Measurements from ENCODE around the gene UBE3C. TPM values are rescaled to one million over a fixed set of nuclear protein-coding genes. Genes with fewer than 3 reads are reported as not detected.

UBE3C gene
- total RNA-seq, 1 experiment from 2014 or later = 84.8 TPM

DNA sequence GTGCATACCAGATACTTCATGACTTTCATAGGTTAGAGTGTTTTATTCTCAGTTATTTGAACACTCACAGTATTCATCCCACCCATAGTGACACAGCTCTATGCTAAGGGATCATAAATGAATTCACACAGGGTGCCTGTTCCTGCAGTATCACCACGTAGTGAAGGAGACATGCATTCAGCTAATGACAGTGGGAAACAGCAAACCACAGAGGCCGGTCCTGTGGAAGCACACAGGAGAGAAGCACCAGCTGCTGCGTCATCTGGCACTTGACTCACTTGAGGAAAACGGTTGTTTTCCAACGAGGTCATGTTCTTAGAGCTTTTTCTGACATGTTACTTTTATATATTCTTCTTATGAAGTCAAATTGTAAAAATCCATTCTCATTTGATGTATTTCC is 73.0 kb downstream of the UBE3C start:
- no peak overlapping the region for H3K9ac ChIP-seq (ENCODE audit: low read length)
- H4K20me1 ChIP-seq (ENCODE audit: insufficient read depth, low read depth, low read length) = no peaks in the 10 kb centered on the region
- H3K27me3 ChIP-seq (ENCODE audit: low read length) = no peaks in the 10 kb centered on the region
- DNase-seq = no peak
- peaks cover 44% of the 10 kb centered on the region for H3K79me2 ChIP-seq (ENCODE audit: low read length)
- H3K9me2 ChIP-seq (replicated peaks; ENCODE audit: insufficient read depth, low read length) = no peaks in the 10 kb centered on the region
- no peak overlapping the region for H3K4me3 ChIP-seq (ENCODE audit: low read length)
- H3K36me3 ChIP-seq (ENCODE audit: insufficient read depth, low read length) = peaks cover 36% of the 10 kb centered on the region; the same call in 1 of the 2 replicates
- H2AFZ ChIP-seq (ENCODE audit: low read length) = no peak overlapping the region
- H3K27ac ChIP-seq (ENCODE audit: low read length) = no peak overlapping the region
- H3K4me1 ChIP-seq (ENCODE audit: low read length) = no peaks in the 10 kb centered on the region
- H3K4me2 ChIP-seq (ENCODE audit: low read depth, low read length, poor library complexity, severe bottlenecking) = no peak overlapping the region
- H3K9me3 ChIP-seq (ENCODE audit: low read length) = no peaks in the 10 kb centered on the region

DNA sequence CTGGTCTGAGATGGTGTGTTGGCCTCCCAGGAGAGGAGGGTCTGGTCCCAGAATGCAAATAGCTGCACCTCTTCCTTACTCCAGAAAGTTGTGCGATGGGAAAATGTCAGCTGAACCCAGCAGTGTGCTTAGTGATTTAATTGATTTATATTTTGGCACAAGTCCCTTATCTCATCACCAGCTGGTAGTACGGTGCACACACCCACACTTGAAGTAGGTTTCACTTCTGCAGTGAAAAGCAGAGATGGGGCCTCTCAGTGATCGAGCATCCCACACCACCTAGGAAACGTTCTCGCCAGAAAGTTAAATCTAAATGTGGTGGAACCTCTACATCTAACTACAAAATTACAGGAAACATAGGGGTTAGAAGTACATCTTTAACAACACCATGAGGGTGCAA is 80.4 kb downstream of the UBE3C start:
- no peak for DNase-seq
- H3K36me3 ChIP-seq (ENCODE audit: insufficient read depth, low read length) = peaks cover 36% of the 10 kb centered on the region; the same call in 1 of the 2 replicates
- peaks cover 7% of the 10 kb centered on the region; the same call in 1 of the 2 replicates for H3K4me1 ChIP-seq (ENCODE audit: low read length)
- no peak overlapping the region for H3K27ac ChIP-seq (ENCODE audit: low read length)
- H3K27me3 ChIP-seq (ENCODE audit: low read length) = no peaks in the 10 kb centered on the region
- peaks cover 17% of the 10 kb centered on the region for H3K79me2 ChIP-seq (ENCODE audit: low read length)
- H3K9me3 ChIP-seq (ENCODE audit: low read length) = no peaks in the 10 kb centered on the region
- no peak overlapping the region for H2AFZ ChIP-seq (ENCODE audit: low read length)
- no peaks in the 10 kb centered on the region for H4K20me1 ChIP-seq (ENCODE audit: insufficient read depth, low read depth, low read length)
- H3K9me2 ChIP-seq (replicated peaks; ENCODE audit: insufficient read depth, low read length) = no peaks in the 10 kb centered on the region
- no peak overlapping the region for H3K9ac ChIP-seq (ENCODE audit: low read length)
- H3K4me2 ChIP-seq (ENCODE audit: low read depth, low read length, poor library complexity, severe bottlenecking) = no peak overlapping the region
- no peak overlapping the region for H3K4me3 ChIP-seq (ENCODE audit: low read length)

DNA sequence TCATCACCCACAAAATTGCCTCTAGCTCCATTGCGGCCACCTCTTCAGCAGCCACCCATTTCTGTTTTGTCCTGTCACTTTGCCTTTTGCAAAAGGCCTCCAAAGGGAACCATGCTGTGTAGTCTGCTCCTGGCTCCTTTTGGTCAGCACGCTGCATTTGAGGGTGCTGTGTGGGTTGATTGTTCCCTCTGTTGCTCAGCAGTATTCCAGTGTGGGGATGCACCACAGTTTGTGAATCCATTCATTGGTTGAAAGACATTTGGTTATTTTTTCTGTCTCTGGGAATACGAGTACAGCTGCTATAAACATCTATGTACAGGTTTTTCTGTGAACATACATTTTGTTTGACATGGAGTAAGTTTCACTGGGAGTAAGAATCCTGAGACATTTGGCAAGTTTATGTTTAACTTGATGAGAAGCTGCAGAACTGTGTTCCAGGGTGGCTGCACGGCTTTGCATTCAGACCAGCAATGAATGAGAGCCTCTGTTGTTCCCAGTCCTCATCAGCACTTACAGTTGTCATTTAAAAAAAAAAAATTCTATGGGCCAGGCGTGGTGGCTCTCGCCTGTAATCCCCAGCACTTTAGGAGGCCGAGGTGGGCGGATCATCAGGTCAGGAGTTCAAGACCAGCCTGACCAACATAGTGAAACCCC is 82.3 kb downstream of the UBE3C start:
- Histone ChIP-seq H3K9me3 (ENCODE audit: low read length) (no peaks in the 10 kb centered on the region), H3K4me3 (ENCODE audit: low read length) (no peak overlapping the region), H3K36me3 (ENCODE audit: insufficient read depth, low read length) (peaks cover 43% of the 10 kb centered on the region; the same call in 1 of the 2 replicates), H3K79me2 (ENCODE audit: low read length) (peaks cover 1% of the 10 kb centered on the region), H3K9me2 (replicated peaks; ENCODE audit: insufficient read depth, low read length) (no peaks in the 10 kb centered on the region), H2AFZ (ENCODE audit: low read length) (no peak overlapping the region), H3K9ac (ENCODE audit: low read length) (no peak overlapping the region), H3K4me2 (ENCODE audit: low read depth, low read length, poor library complexity, severe bottlenecking) (no peak overlapping the region), H3K27me3 (ENCODE audit: low read length) (no peaks in the 10 kb centered on the region), H3K27ac (ENCODE audit: low read length) (no peak overlapping the region), H3K4me1 (ENCODE audit: low read length) (peaks cover 7% of the 10 kb centered on the region; the same call in 1 of the 2 replicates), H4K20me1 (ENCODE audit: insufficient read depth, low read depth, low read length) (no peaks in the 10 kb centered on the region)
- DNase-seq = no peak

DNA sequence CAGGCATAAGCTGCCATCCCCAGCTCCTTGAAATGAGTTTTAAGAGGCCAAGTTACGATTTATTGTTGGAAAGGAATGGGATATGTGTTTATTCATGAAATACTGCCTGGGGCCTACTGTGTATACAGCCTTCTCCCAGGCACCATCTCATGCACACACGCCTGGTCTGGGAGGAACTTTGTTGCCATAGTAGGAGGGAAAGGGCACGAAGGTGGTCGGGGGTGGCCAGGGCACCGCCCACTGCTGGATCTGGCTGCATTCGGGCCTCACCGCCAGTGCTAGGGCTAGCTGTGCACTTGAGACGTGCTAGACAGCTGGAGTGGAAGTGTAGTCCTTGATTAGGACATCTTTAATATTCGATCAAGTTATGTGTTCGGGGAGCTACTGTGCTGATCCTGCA is 84.0 kb downstream of the UBE3C start:
- no peak for DNase-seq
- H4K20me1 ChIP-seq (ENCODE audit: insufficient read depth, low read depth, low read length) = no peaks in the 10 kb centered on the region

DNA sequence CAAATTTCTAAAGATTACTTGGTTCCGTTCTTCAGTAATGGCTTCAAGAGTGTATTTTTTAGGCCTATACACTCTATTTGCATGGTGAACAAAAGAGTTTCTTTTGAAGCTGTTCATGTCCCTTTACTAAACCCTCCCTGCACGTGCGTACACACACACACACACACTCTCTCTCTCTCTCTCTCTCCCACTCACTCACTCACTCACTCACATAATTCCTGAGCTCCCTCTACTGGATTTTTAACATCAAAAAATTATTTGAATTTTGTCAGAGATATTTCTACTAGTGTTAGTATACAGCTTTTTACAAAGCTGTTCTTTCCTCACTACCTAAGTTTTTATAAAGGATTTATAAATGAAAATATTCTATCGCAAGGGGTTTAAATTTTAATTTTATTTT is 85.9 kb downstream of the UBE3C start:
- Histone ChIP-seq H3K4me2 (ENCODE audit: low read depth, low read length, poor library complexity, severe bottlenecking) (no peak overlapping the region), H3K27me3 (ENCODE audit: low read length) (no peaks in the 10 kb centered on the region), H3K9me3 (ENCODE audit: low read length) (no peaks in the 10 kb centered on the region), H2AFZ (ENCODE audit: low read length) (no peak overlapping the region), H3K36me3 (ENCODE audit: insufficient read depth, low read length) (peaks cover 34% of the 10 kb centered on the region), H3K4me3 (ENCODE audit: low read length) (no peak overlapping the region), H3K9me2 (replicated peaks; ENCODE audit: insufficient read depth, low read length) (no peaks in the 10 kb centered on the region), H4K20me1 (ENCODE audit: insufficient read depth, low read depth, low read length) (no peaks in the 10 kb centered on the region), H3K79me2 (ENCODE audit: low read length) (peaks cover 18% of the 10 kb centered on the region), H3K4me1 (ENCODE audit: low read length) (no peaks in the 10 kb centered on the region), H3K9ac (ENCODE audit: low read length) (no peak overlapping the region), H3K27ac (ENCODE audit: low read length) (no peak overlapping the region)
- DNase-seq = no peak

More for the DNA sequence above, 84.0 kb downstream of the UBE3C start:
- H3K36me3 ChIP-seq (ENCODE audit: insufficient read depth, low read length) = peaks cover 41% of the 10 kb centered on the region
- H3K9me3 ChIP-seq (ENCODE audit: low read length) = no peaks in the 10 kb centered on the region
- peaks cover 7% of the 10 kb centered on the region; the same call in 1 of the 2 replicates for H3K4me1 ChIP-seq (ENCODE audit: low read length)
- no peak overlapping the region for H3K9ac ChIP-seq (ENCODE audit: low read length)
- no peak overlapping the region for H2AFZ ChIP-seq (ENCODE audit: low read length)
- H3K79me2 ChIP-seq (ENCODE audit: low read length) = peaks cover 8% of the 10 kb centered on the region
- H3K4me2 ChIP-seq (ENCODE audit: low read depth, low read length, poor library complexity, severe bottlenecking) = no peak overlapping the region
- no peak overlapping the region for H3K27ac ChIP-seq (ENCODE audit: low read length)
- H3K9me2 ChIP-seq (replicated peaks; ENCODE audit: insufficient read depth, low read length) = no peaks in the 10 kb centered on the region
- H3K27me3 ChIP-seq (ENCODE audit: low read length) = no peaks in the 10 kb centered on the region
- no peak overlapping the region for H3K4me3 ChIP-seq (ENCODE audit: low read length)

DNA sequence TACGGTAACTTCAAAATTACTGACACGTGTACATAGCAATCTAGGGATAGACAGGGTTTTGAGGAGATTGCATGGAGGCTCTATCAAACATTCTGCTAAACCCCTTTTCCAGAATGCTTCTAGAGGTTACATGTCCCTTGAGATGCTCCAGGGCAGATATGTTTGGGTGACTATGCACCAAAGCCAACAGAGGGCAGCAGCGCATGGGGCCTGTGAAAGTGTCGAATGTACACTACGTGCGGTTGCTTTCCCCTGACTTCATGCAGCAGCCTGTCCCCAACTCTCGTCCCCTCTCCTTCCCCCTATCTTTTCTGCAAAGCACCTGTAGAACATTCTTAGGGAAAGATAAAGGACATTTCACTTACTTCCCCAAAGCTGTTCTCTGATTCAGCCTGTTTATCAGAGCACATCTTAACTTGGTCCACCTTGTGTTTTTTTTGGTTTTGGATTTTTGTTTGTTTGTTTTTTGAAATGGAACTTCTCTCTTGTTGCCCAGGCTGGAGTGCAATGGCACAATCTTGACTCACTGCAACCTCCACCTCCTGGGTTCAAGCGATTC is 90.2 kb downstream of the UBE3C start:
- Histone ChIP-seq H3K79me2 (ENCODE audit: low read length) (peaks cover 36% of the 10 kb centered on the region), H3K27me3 (ENCODE audit: low read length) (no peaks in the 10 kb centered on the region), H3K36me3 (ENCODE audit: insufficient read depth, low read length) (peaks cover 57% of the 10 kb centered on the region), H3K4me3 (ENCODE audit: low read length) (no peak overlapping the region), H3K9me3 (ENCODE audit: low read length) (no peaks in the 10 kb centered on the region), H2AFZ (ENCODE audit: low read length) (no peak overlapping the region), H4K20me1 (ENCODE audit: insufficient read depth, low read depth, low read length) (no peaks in the 10 kb centered on the region), H3K27ac (ENCODE audit: low read length) (no peak overlapping the region), H3K4me1 (ENCODE audit: low read length) (no peaks in the 10 kb centered on the region), H3K9me2 (replicated peaks; ENCODE audit: insufficient read depth, low read length) (no peaks in the 10 kb centered on the region), H3K4me2 (ENCODE audit: low read depth, low read length, poor library complexity, severe bottlenecking) (no peak overlapping the region), H3K9ac (ENCODE audit: low read length) (no peak overlapping the region)
- DNase-seq = peak; percentile 68

DNA sequence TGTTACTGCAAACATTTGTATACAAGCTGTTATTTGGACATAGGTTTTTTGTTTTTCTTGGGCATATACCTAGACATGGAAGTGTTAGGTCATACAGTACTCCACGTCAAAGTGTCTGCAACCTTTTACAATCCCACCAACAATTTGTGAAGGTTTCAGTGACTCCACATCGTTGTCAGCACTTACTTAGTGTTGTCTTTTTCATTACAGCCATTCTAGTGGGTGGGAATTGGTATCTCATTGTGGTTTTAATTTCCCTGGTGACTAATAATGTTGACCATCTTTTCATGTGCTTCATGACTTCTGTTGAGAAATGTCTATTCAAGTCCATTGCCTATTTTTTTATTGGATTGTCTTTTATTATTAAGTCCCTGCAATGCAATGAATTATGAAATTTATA is 95.0 kb downstream of the UBE3C start:
- Histone ChIP-seq H3K4me3 (ENCODE audit: low read length) (no peak overlapping the region), H3K4me2 (ENCODE audit: low read depth, low read length, poor library complexity, severe bottlenecking) (no peak overlapping the region)

DNA sequence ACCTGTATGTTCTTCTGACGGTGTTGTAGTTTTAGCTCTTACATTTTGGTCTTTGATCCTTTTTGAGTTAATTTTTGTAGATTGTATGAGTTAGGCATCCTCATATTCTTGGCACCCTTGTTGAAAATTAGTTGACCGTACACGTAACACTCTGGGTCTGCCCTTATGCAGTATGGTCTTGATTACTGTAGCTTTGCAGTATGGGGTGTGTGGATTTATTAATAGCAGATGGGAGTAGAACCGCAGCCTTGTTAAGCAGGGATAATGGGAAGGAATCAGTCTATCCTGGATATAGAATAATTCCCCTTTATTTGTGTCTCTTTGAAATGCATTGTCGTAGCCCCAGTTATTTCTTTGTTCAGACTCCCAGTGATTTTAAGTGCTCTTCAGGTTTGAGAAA is 95.5 kb downstream of the UBE3C start:
- Histone ChIP-seq H2AFZ (ENCODE audit: low read length) (no peak overlapping the region), H3K79me2 (ENCODE audit: low read length) (peaks cover 34% of the 10 kb centered on the region), H3K9ac (ENCODE audit: low read length) (no peak overlapping the region), H3K9me2 (replicated peaks; ENCODE audit: insufficient read depth, low read length) (no peaks in the 10 kb centered on the region), H3K9me3 (ENCODE audit: low read length) (no peaks in the 10 kb centered on the region), H3K4me3 (ENCODE audit: low read length) (no peak overlapping the region), H3K36me3 (ENCODE audit: insufficient read depth, low read length) (peaks cover 83% of the 10 kb centered on the region), H3K27me3 (ENCODE audit: low read length) (no peaks in the 10 kb centered on the region), H3K4me2 (ENCODE audit: low read depth, low read length, poor library complexity, severe bottlenecking) (no peak overlapping the region), H4K20me1 (ENCODE audit: insufficient read depth, low read depth, low read length) (no peaks in the 10 kb centered on the region), H3K27ac (ENCODE audit: low read length) (no peak overlapping the region), H3K4me1 (ENCODE audit: low read length) (no peaks in the 10 kb centered on the region)
- DNase-seq = no peak

More for the DNA sequence above, 95.0 kb downstream of the UBE3C start:
- Histone ChIP-seq H2AFZ (ENCODE audit: low read length) (no peak overlapping the region), H3K27ac (ENCODE audit: low read length) (no peak overlapping the region), H3K9ac (ENCODE audit: low read length) (no peak overlapping the region), H3K4me1 (ENCODE audit: low read length) (no peaks in the 10 kb centered on the region), H3K79me2 (ENCODE audit: low read length) (peaks cover 37% of the 10 kb centered on the region), H3K36me3 (ENCODE audit: insufficient read depth, low read length) (peaks cover 77% of the 10 kb centered on the region), H3K9me2 (replicated peaks; ENCODE audit: insufficient read depth, low read length) (no peaks in the 10 kb centered on the region), H4K20me1 (ENCODE audit: insufficient read depth, low read depth, low read length) (no peaks in the 10 kb centered on the region), H3K9me3 (ENCODE audit: low read length) (no peaks in the 10 kb centered on the region), H3K27me3 (ENCODE audit: low read length) (no peaks in the 10 kb centered on the region)
- DNase-seq = no peak

All from Karpas-422 (cell line).